Chondrocyte (in vitro differentiated cells): ENCODE measurements around the gene BSCL2. TPM values are rescaled to one million over a fixed set of nuclear protein-coding genes. Genes with fewer than 3 reads are reported as not detected.
A peak's percentile ranks its signal among the peaks of the same experiment; 100 is the strongest.

Experiments
- DNase-seq: peaks from one replicate; pipeline ENCODE4 v3.0.0; 2021; ENCODE audit warnings: mixed read lengths, low spot score
- H3K27ac Mint-ChIP-seq: one replicate; pipeline ENCODE4 v1.8.0; 2021; ENCODE audit warnings: mild to moderate bottlenecking, moderate library complexity, mixed read lengths; ENCODE audit not compliant: unreplicated experiment
- H3K27me3 Mint-ChIP-seq: 2 replicates; pipeline ENCODE4 v1.8.0; 2021; ENCODE audit warnings: low read depth, mixed read lengths
- H3K36me3 Mint-ChIP-seq: 2 replicates; pipeline ENCODE4 v1.8.0; 2021; ENCODE audit warnings: low read depth, mixed read lengths
- H3K4me1 Mint-ChIP-seq: 2 replicates; pipeline ENCODE4 v1.8.0; 2021; ENCODE audit warnings: low read depth, mild to moderate bottlenecking, mixed read lengths
- H3K4me3 Mint-ChIP-seq: one replicate; pipeline ENCODE4 v1.8.0; 2021; ENCODE audit warnings: mild to moderate bottlenecking, moderate library complexity, mixed read lengths; ENCODE audit not compliant: unreplicated experiment
- H3K9me3 Mint-ChIP-seq: 2 replicates; pipeline ENCODE4 v1.8.0; 2021; ENCODE audit warnings: low read depth, mixed read lengths
- CTCF ChIP-seq: fragments of 200-600 bp; sonication (generic); IDR thresholded peaks from 2 replicates; pipeline ENCODE4 v1.5.0; 2021; ENCODE audit warnings: antibody characterized with exemption, mild to moderate bottlenecking, moderate library complexity
- total RNA-seq: library from RNA; stranded (reverse); gene quantifications from 3 replicates; pipeline ENCODE4 v1.2.1, GENCODE V29; 2021

BSCL2 gene
- total RNA-seq, 1 donor from 2014 or later: 43.2 TPM

- no peaks in the 10 kb centered on the region for H3K9me3 Mint-ChIP-seq
- no peak overlapping the region for H3K27ac Mint-ChIP-seq
- H3K27me3 Mint-ChIP-seq: no peaks in the 10 kb centered on the region
- peaks cover 5% of the 10 kb centered on the region for H3K36me3 Mint-ChIP-seq
- H3K4me1 Mint-ChIP-seq: peaks cover 32% of the 10 kb centered on the region
- H3K4me3 Mint-ChIP-seq: no peak overlapping the region
- no peak for DNase-seq
- no peak for TF ChIP-seq CTCF
Measured at GRCh38 chr11:62648967-62649364, 58.3 kb downstream of the BSCL2 start.

GRCh38 chr11:62648185-62648966, 58.8 kb downstream of the BSCL2 start:
- H3K4me3 Mint-ChIP-seq: no peak overlapping the region
- peak overlapping the region; percentile 2 for H3K27ac Mint-ChIP-seq
- no peaks in the 10 kb centered on the region for H3K27me3 Mint-ChIP-seq
- DNase-seq: no peak
- peaks cover 5% of the 10 kb centered on the region for H3K36me3 Mint-ChIP-seq
- peaks cover 28% of the 10 kb centered on the region for H3K4me1 Mint-ChIP-seq
- H3K9me3 Mint-ChIP-seq: no peaks in the 10 kb centered on the region
- TF ChIP-seq CTCF: no peak

- H3K27ac Mint-ChIP-seq: peak overlapping the region; percentile 63
- H3K4me1 Mint-ChIP-seq: peaks cover 25% of the 10 kb centered on the region
- no peak for TF ChIP-seq CTCF
- H3K27me3 Mint-ChIP-seq: no peaks in the 10 kb centered on the region
- no peaks in the 10 kb centered on the region for H3K9me3 Mint-ChIP-seq
- no peak overlapping the region for H3K4me3 Mint-ChIP-seq
- H3K36me3 Mint-ChIP-seq: peaks cover 5% of the 10 kb centered on the region
- DNase-seq: no peak
Measured at GRCh38 chr11:62647609-62648005, 59.6 kb downstream of the BSCL2 start.

GRCh38 chr11:62646825-62647608, 60.2 kb downstream of the BSCL2 start:
- H3K36me3 Mint-ChIP-seq: peaks cover 5% of the 10 kb centered on the region

More at GRCh38 chr11:62646825-62647608, 60.2 kb downstream of the BSCL2 start:
- peaks cover 20% of the 10 kb centered on the region for H3K4me1 Mint-ChIP-seq
- no peaks in the 10 kb centered on the region for H3K27me3 Mint-ChIP-seq
- peak overlapping the region; percentile 98 for H3K4me3 Mint-ChIP-seq
- no peaks in the 10 kb centered on the region for H3K9me3 Mint-ChIP-seq
- no peak for DNase-seq
- TF ChIP-seq CTCF: no peak
- H3K27ac Mint-ChIP-seq: peak overlapping the region; percentile 95
